GF-D8 (cell line): ENCODE results near the gene CEACAM18.

ENCODE experiments used
- DNase-seq: peaks from one replicate; lab custom pipeline; 2025; lab: John Stamatoyannopoulos, UW

CEACAM18 gene

GRCh38 chr19:51461723-51462161 lies 16.6 kb upstream of the CEACAM18 start:
- DNase-seq, result peak; percentile 79

GRCh38 chr19:51462276-51462675 lies 16.1 kb upstream of the CEACAM18 start:
- no peak for DNase-seq

- DNase-seq, result no peak
These were observed 15.7 kb upstream of the CEACAM18 start for GRCh38 chr19:51462681-51463080.

- peak; percentile 16 for DNase-seq
These were observed 14.3 kb upstream of the CEACAM18 start for GRCh38 chr19:51463976-51464581.

GRCh38 chr19:51466723-51467122 lies 11.6 kb upstream of the CEACAM18 start:
- peak; percentile 26 for DNase-seq

- peak; percentile 96 for DNase-seq
These were observed 10.3 kb upstream of the CEACAM18 start for GRCh38 chr19:51467864-51468544.

GRCh38 chr19:51468545-51468920 lies 9.8 kb upstream of the CEACAM18 start:
- DNase-seq, result peak; percentile 24

- DNase-seq, result peak; percentile 61
These were observed 9.2 kb upstream of the CEACAM18 start for GRCh38 chr19:51469162-51469561.

- DNase-seq, result no peak
These were observed 8.7 kb upstream of the CEACAM18 start for GRCh38 chr19:51469629-51470028.

- DNase-seq, result peak; percentile 75
These were observed 7.4 kb upstream of the CEACAM18 start for GRCh38 chr19:51470966-51471365.

- DNase-seq, result no peak
These were observed 6.8 kb upstream of the CEACAM18 start for GRCh38 chr19:51471527-51471926.

GRCh38 chr19:51472607-51473006 lies 5.7 kb upstream of the CEACAM18 start:
- DNase-seq, result no peak

- DNase-seq, result peak; percentile 24
These were observed 5.2 kb upstream of the CEACAM18 start for GRCh38 chr19:51473009-51473707.

GRCh38 chr19:51476164-51476563 lies 2.2 kb upstream of the CEACAM18 start:
- no peak for DNase-seq

- DNase-seq, result peak; percentile 4
These were observed 995 bp upstream of the CEACAM18 start for GRCh38 chr19:51477344-51477743.

- DNase-seq, result no peak
These were observed 1.4 kb downstream of the CEACAM18 start for GRCh38 chr19:51479531-51480331.

- no peak for DNase-seq
These were observed 2.3 kb downstream of the CEACAM18 start for GRCh38 chr19:51480590-51480989.

- no peak for DNase-seq
These were observed 7.8 kb downstream of the CEACAM18 start for GRCh38 chr19:51485960-51486660.

- DNase-seq, result no peak
These were observed 10.2 kb downstream of the CEACAM18 start for GRCh38 chr19:51488491-51488890.

- no peak for DNase-seq
These were observed 10.8 kb downstream of the CEACAM18 start for GRCh38 chr19:51489113-51489512.

GRCh38 chr19:51490676-51491075 lies 12.3 kb downstream of the CEACAM18 start:
- DNase-seq, result no peak

- no peak for DNase-seq
These were observed 13.2 kb downstream of the CEACAM18 start for GRCh38 chr19:51491586-51491985.
